EL (cell line): Measurements from ENCODE around the gene MFSD11.
A peak's percentile ranks its signal among the peaks of the same experiment; 100 is the strongest.
"Not testable (repeated sequence)": the region's sequence is repeated elsewhere in the genome, so short reads cannot be mapped to it uniquely, and the experiment has no call there.

Experiments used
- DNase-seq: peaks from one replicate; pipeline ENCODE4 v3.0.0-alpha.2; 2016

The MFSD11 gene

GRCh38 chr17:76709077-76709950 lies 28.6 kb upstream of the MFSD11 start:
- DNase-seq: peak; percentile 99

GRCh38 chr17:76709951-76710862 lies 27.7 kb upstream of the MFSD11 start:
- DNase-seq: peak; percentile 45

GRCh38 chr17:76710863-76711611 lies 26.9 kb upstream of the MFSD11 start, which contains the start of gene MXRA7:
MXRA7 (minus strand) TSS chr17:76710965; CDS start chr17:76710946, 19 bp downstream.
- DNase-seq: peak; percentile 79

- not testable (repeated sequence) for DNase-seq
These were observed 25.6 kb upstream of the MFSD11 start for GRCh38 chr17:76712321-76712720.

DNA sequence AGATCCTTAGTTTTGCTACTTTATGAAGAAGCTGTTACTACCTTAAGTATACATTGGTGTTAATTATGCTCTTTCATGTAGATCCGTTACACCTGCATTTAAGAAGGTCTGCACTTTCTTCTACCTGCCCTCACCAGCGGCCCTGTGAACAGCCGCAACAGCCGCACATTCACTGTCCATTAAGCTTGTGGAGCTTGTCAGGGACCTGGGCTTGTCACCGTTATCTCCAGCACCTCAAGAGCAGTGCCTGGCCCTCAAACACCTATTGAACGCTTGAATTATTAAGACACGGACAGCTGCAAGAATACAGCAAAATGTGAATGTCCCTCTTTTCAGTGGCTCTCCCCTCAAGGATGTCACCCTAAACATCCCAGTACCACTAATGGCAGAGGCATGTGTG lies 24.2 kb upstream of the MFSD11 start:
- DNase-seq: no peak

DNA sequence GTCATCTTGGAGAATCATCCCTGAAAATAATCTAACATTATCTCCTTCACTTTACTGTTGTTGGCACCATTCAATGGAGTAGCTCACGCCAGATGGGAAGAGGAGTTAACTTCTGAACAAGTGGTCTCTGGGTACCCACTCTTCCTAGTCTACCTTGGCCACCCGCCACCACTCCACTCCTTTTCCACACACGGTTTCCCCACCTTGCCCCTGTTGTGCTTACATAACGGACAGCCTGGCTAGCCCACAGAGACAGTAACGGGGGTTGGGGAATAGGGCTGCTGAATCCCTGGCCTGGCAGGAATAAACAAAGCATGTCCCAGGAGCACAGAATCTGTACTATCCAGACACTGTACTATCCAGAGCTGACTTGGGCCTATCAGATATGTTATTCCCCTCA lies 23.6 kb upstream of the MFSD11 start:
- no peak for DNase-seq

DNA sequence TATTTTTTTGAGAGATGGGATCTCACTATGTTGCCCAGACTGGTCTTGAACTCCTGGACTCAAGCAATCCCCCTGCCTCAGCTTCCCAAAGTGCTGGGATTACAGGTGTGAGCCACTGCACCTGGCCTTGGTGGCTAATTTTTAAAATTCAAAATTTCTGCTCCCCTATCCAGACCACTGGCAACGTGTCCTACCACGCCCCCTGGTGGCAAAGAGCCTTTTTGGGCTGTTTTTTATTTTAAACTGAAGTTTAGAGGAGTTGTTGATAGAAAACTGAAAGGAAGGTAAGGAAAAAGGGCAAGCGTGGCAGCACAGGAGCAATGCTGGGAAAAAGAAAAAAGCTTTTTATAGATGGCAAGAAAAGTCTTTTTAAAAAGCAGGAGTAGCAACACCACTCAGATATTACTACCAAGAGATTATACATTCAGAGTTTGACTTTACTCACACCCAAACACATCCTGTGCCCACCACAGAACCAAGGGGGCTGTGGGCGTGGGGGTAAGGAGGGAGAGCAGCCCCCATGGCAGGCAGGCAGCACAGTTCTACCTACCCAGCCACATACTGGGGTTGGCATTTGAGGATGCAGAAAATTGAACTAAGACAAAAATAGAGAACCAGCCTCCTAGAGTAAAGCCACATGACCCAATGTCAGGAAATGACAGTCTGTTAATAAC lies 23.0 kb upstream of the MFSD11 start:
- peak; percentile 61 for DNase-seq

DNA sequence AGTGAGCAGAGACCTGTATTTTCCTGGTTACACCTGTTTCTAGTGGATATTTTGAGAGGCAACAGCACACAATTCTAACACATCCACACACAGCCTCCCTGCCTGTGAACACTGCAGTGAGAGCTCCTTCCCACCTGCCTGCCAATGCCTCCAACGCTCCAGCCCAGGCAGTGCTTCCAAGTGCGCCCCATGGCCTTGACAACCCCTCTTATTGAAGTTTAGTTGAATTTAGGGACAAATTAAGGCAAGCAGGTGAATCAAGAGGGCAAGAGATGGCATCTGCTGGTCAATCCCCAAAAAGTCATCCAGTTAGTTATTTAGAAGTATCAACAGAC lies 22.5 kb upstream of the MFSD11 start:
- no peak for DNase-seq

DNA sequence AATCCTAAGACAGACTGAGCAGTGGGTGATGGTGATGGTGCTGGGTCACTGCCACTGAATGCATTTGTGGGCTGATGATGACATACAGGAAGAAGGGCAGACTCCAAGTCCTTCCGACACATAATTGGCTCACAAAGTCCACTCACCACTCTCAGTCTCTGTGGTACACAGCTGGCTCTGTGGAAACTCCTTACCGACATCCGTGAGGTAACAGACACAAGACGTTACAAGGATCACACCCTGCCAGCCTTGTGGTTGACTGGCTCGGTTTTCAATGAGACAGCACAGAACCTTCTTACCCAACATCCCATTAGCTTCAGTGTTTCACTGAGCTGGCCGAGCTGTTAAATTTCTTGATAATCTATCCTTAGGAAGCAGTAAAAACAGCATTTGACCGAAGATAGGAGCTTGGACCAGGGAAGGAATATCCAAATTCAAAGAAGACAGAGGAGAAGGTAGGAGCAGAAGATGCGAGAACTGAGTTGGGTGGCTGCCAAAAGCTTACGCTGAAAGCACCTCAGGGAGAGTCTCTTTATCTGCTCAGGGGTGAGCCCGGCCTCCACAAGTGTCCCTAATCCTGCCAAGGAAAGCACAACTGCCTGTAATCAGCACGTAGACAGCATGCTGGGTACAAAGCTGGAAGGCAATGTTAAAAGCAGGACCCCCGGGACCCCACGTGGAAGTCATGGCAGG lies 21.6 kb upstream of the MFSD11 start:
- peak; percentile 97 for DNase-seq

GRCh38 chr17:76716839-76717215 lies 21.1 kb upstream of the MFSD11 start:
- DNase-seq: peak; percentile 92

DNA sequence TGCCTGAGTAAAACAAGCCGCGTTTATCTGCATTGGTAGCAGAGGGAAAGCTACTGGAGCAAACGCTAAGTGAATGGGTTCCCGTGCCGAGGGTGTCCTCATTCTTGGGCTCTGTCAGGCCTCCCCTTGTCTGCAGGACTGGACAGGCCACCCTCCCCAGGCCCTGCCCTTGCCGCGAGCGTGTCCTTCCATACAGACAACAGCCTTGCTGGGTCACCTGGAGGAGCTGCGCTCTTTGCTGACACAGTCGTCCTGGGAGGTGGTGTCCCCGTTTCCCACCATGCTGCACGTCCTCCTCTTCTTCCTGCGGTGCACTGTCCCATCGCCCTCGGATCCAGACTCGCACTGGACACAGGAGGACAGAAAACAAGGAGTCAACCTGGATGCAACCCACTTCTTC lies 19.4 kb upstream of the MFSD11 start:
- DNase-seq: no peak

- DNase-seq: no peak
These were observed 17.7 kb upstream of the MFSD11 start for GRCh38 chr17:76720211-76720610.

DNA sequence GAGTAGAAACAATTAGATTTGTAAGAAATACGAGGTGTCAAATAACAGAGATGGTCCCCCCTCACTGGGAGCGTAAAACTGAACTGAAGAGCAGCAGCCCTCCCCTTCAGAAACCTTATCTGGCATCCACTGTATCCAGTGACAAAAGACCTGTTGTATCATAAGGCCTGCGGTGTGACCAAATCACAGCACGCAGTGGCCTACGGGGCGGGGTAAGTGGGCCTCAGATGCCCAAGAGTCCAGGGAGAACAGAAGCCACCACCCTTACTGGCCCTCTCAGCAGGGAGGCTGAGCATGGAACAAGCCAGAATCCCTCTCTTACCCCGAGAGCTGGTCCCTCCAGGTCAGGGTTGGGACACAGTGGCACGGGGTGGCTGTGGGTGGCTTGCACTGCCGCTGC lies 17.0 kb upstream of the MFSD11 start:
- DNase-seq: no peak

GRCh38 chr17:76721463-76721862 lies 16.5 kb upstream of the MFSD11 start:
- DNase-seq: no peak

DNA sequence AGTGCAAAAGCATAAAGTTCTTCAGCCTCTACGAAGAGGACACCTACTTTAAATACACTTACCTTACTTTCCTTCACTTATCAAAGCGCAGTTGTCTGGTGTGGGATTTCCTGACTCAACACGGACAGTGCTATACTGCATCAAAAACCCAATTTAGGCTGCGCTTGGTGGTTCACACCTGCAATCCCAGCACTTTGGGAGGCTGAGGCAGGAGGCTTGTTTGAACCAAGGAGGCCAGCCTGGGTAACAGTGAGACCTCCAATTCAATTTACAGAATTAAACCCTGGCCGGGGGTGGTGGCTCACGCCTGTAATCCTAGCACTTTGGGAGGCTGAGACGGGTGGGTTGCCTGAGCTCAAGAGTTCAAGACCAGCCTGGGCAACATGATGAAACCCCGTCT lies 15.6 kb upstream of the MFSD11 start:
- DNase-seq: no peak

GRCh38 chr17:76722977-76723376 lies 14.9 kb upstream of the MFSD11 start:
- DNase-seq: not testable (repeated sequence)

DNA sequence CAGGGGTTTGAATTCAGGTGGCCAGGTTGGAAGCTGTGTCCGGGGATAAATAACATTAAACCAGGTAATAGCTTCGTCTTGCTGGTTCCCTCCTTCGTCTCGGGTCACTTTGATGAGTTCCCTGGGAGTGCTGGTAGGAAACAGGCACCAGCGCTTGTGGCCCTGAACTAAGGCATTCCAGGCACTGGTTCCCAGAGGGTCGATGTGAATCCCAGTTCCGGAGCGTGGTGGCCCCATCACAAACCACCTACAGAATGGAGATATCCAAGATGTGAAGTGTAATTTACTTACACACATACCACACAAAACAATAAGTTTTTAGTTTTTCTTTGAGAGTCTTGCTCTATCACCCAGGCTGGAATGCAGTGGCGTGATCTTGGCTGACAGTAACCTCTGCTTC lies 14.1 kb upstream of the MFSD11 start:
- DNase-seq: no peak

GRCh38 chr17:76725580-76726230 lies 12.2 kb upstream of the MFSD11 start:
- DNase-seq: peak; percentile 53

- DNase-seq: peak; percentile 96
These were observed 11.6 kb upstream of the MFSD11 start, which contains the start of gene JMJD6 for GRCh38 chr17:76726231-76726775. JMJD6 (minus strand) TSS chr17:76726606; CDS start chr17:76726475, 131 bp downstream.

GRCh38 chr17:76726776-76727718 lies 10.9 kb upstream of the MFSD11 start, which contains the start of gene METTL23:
METTL23 (plus strand) TSS chr17:76726839; CDS start chr17:76729711, 2,872 bp downstream.
- DNase-seq: peak; percentile 82
